Dedifferentiated amniotic fluid mesenchymal stem cell (primary cell): ENCODE data around the gene LSM7.

ENCODE experiments used
- DNase-seq: peaks from one replicate; pipeline ENCODE4 v3.0.0-alpha.2; 2016; ENCODE audit errors: extremely low spot score

Gene LSM7

DNA sequence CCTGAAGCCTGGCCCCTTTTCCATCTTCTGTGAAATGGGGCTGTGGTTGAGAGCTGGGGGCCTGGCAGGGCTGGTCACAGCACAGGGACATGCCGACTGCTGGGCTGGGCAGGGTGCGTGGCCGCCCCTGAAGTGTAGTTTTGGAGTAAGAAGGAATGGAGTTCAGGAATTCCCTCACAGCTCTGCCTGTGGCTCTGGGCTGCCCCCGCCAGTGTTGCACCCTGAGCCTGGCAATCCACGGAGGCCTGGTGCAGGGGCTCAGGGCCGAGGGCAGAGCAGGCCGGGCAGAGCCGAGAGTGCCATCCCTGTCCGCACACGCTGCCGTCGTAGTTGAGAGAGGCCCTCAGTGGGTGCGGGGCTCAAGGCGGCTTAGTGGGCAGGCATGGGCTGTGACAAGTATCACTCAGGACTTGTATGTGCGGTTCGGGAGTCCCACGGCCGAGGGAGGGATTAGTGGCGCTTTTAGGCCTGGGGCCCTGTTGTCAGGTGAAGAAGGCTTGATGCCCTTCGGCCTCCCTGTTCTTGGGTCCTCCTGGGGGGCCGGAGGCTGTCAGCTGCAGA is 9.7 kb upstream of the LSM7 start:
- DNase-seq: no peak

DNA sequence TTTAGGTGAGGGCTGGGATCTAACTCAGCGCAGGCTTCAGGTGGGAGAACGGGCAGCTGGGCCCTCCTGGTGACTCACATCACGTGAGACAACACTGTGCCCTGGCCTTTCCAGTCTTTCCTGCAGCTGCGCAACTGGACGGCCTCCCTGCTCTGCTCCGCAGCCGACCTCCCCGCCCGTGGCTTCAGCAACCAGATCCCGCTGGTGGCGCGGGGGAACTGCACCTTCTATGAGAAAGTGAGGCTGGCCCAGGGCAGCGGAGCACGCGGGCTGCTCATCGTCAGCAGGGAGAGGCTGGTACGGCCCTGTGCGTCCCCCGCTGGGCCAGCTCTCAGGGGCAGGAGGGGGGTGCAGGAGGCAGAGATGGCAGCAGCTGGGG is 8.9 kb upstream of the LSM7 start:
- no peak for DNase-seq

GRCh38 chr19:2336528-2337328 is 8.3 kb upstream of the LSM7 start:
- DNase-seq: no peak

DNA sequence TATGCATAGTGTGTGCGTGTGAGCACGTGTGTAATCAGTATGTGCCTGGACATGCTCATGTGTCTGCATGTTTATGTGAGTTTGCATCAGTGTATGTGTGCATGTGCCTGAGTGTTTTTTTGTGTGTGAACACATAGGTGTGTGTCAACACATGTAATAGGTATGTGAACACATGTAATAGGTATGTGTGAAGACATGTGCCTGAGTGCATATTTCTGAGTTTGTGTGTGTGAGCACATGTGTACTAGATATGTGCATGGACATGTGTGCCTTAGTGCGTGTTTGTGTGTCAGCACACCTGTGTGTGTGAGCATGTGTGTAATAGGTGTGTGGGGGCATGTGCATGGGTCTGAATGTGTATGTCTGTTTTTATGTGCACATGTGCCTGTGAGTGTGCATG is 7.5 kb upstream of the LSM7 start:
- DNase-seq: no peak

DNA sequence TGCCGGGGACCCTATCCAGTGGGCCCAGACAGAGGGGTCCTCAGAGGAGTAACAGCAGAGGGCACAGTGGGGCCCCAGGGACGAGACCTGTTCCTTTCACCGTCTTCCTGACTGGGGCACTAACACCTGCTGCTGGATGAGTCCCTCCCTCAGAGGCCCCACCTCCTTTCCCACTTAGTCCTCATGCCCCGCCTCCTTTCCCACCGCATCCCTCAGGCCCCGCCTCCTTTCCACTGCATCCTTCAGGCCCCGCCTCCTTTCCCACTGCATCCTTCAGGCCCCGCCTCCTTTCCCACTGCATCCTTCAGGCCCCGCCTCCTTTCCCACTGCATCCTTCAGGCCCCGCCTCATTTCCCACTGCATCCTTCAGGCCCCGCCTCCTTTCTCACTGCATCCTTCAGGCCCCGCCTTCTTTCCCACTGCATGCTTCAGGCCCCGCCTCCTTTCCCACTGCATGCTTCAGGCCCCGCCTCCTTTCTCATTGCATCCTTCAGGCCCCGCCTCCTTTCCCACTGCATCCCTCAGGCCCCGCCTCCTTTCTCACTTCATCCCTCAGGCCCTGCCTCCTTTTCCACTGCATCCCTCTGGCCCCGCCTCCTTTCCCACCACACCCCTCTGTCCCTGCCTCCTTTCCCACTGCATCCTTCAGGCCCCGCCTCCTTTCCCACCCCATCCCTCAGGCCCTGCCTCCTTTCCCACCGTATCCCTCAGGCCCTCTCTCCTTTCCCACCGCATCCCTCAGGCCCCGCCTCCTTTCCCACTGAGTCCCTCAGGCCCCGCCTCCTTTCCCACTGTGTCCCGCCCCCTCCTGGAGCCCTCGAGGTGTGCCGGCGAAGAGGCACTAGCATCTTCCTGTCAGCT is 6.8 kb upstream of the LSM7 start:
- DNase-seq: no peak

- DNase-seq: no peak
These were observed 6.0 kb upstream of the LSM7 start for GRCh38 chr19:2334426-2334825.

GRCh38 chr19:2333807-2334211 is 5.4 kb upstream of the LSM7 start:
- no peak for DNase-seq

- DNase-seq: no peak
These were observed 4.8 kb upstream of the LSM7 start for GRCh38 chr19:2333027-2333806.

DNA sequence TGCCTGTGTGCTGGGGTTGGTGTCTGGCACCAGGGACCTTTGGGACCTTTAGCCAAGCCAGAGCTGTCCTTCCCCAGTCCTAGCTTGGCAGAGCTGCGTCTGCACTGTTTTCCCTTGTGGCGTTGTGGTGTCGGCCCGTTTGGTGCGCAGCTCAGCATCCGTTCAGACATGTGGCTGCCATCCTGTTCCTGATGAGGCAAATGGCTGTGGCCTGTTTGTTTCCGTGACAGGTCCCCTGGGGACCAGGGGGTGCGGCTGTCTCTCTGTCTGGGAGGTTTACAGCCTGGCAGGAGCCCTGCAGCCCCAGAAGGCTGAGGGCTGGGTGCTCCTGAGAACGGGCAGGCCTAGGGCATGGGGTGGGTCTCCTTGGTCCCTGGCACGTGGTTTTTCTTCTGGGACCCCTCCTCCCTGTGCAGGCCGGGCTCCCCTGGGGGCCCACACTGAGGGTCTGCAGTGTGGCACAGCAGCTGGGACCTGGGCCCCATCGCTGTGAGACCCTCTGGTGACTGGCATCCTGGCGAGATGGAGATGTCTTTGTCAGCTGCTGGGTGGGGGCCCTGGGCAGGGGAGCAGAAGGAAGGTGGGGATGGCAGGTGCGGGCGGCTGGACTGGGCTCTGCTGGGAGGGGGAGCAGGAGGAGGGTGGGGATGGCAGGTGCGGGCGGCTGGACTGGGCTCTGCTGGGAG is 4.1 kb upstream of the LSM7 start:
- DNase-seq: no peak

DNA sequence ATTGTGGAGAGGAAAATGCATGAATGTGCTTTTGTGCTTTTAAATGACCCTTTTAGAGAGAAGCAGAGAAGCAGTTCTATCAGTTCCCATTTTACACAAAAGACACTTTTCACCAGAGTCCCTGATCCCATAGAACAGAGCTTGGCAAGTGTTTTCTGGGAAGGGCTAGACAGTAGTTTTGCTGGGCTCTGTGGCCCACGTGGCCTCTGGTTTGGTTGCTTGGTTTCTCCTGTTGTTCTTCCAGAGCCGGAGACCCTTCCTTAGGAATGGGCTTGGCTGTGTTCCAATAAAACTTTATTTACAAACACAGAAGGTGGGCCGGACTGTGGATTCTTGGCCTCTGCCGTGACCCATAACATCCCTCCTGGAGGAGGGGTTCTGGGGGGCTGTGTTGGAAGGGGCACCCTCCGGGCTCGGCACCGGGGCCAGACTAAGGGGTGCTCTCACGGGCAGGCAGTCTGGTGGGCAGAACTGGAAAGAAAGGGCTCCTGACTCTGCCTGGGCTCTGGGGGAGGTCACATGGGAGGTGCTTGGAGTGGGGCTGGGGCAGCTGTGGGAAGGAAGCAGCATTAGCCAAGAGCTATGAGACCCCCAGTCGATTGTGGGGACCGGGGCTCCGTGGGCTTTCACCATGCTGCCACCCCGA is 3.3 kb upstream of the LSM7 start:
- DNase-seq: no peak

- DNase-seq: no peak
These were observed 2.4 kb upstream of the LSM7 start for GRCh38 chr19:2330632-2331284.

GRCh38 chr19:2330255-2330631 is 1.9 kb upstream of the LSM7 start:
- DNase-seq: no peak

GRCh38 chr19:2329501-2329916 is 1.1 kb upstream of the LSM7 start:
- DNase-seq: no peak

GRCh38 chr19:2329149-2329478 is 728 bp upstream of the LSM7 start:
- no peak for DNase-seq

GRCh38 chr19:2327773-2328400 is 499 bp downstream of the LSM7 start:
- DNase-seq: peak; percentile 62

DNA sequence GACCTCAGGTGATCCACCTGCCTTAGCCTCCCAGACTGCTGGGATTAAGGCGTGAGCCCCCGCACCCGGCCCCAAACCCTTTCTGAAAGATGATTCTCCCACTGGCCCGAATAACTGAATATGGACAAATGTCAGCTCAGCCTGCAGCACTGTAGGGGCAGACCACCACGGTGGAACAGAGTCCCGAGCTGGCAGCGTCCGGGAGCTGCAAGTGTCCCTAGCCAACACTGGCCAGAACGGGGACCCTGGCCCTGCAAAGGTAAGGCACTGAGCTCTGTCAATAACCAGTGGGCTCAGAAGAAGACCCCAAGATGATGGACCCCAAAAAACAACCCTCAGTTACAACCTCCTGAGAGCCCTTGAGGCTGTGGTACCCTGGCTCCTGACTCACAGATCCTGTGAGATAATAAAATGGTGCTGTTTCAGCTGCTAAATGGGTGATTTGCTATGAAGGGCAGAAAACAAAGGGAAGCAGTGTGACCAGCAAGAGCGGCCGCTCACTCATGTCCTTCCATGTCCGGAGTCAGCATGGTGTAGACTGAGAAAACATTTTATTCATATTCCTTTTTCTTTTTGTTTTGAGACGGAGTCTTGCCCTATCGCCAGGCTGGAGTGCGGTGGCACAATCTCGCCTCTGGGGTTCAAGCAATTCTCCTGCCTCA is 1.6 kb downstream of the LSM7 start:
- DNase-seq: no peak

DNA sequence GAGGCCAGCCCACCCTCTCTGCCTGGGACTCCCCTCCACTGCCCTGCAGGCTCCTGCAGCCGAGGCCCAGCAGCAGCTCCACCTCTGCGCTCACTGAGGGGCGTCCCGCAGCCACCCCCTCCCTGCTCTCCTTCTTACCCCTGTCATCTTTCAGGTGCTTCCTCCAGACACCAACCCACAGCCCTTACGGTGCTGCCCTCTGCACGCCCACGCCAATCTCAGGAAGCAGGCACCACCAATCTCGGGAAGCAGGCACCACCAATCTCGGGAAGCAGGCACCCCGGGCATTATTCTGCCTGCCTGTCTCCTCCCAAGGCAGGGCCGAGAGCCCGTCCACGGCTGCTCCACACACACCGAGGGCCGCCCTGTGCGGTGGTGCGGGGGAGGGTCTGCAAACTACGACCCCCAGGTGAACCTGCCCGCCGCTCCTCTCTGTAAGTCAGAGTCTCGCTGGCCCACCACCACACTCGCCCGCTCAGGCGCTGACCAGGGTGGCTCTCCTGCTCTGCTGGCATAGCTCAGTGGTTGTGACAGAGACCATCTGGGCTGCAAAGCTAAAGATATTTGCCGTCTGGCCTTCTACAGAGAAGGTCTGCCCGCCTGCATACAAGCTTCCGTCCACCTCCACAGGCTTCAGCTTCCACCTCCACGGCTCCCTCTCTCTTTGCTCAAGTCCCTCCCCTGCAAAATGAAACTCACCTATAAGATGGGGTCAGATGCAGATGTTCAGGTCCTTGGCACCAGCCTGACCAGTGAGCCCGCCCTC is 2.9 kb downstream of the LSM7 start:
- DNase-seq: no peak

GRCh38 chr19:2324220-2324948 is 4.0 kb downstream of the LSM7 start:
- no peak for DNase-seq
